Measurements from ENCODE around the gene MRPL42. TPM values are rescaled to one million over a fixed set of nuclear protein-coding genes. Genes with fewer than 3 reads are reported as not detected.

Gene MRPL42
- total RNA-seq, 2 donors from 2014 or later, result 39.8 to 64.9 TPM

DNA sequence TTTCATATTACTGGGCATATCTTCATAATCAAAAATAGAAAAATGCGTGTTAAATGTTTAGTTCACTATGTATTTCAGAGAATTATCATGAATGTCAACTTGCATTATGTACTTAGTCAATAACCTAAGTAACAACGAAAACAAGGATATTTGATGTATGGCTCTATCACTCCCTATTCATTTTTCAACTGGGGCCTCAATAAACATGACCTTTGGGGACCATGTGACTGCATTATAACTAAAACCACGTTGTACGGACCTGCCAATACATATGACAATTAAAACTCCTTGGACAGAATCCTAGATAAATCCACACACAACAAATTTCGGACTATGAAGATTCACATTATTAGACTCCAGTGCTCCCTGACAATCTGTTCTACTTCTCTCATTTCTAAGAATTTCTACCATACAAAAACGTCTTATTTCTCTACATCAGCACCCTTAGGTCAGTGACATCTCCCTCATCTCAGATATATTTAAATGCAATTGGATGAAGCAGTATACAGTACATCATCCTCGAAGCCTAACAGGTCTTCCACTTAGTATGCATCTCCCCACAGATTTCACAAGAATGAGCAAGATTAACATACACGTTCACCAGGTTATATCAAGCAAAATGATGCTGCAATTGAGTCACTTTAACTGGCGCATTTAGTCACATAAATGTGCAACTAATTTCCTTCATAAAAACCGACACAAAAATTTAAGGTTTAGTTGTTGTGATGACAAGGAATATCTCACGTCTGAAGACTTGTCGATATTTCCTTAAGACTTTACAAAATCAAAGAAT lies 27.1 kb upstream of the MRPL42 start:
- 25% methylated on average over 12 of the region's 12 CpGs for WGBS
- Histone ChIP-seq H3K27me3 (replicated peaks; ENCODE audit: insufficient read depth) (no peaks in the 10 kb centered on the region), H3K27ac (no peak overlapping the region), H3K9me3 (no peaks in the 10 kb centered on the region), H3K36me3 (no peaks in the 10 kb centered on the region), H3K4me3 (peak overlapping the region; percentile 99 to 100), H3K4me1 (replicated peaks) (peaks cover 6% of the 10 kb centered on the region)
- DNase-seq (ENCODE audit: low spot score), result no peak
- intact Hi-C loops (cut with DNase I), result no loop called here
- TF ChIP-seq POLR2A (IDR thresholded peaks at IDR 0.05), result no peak
- no peak for TF ChIP-seq POLR2AphosphoS5 (IDR thresholded peaks at IDR 0.05)
- TF ChIP-seq, protein P1, sequence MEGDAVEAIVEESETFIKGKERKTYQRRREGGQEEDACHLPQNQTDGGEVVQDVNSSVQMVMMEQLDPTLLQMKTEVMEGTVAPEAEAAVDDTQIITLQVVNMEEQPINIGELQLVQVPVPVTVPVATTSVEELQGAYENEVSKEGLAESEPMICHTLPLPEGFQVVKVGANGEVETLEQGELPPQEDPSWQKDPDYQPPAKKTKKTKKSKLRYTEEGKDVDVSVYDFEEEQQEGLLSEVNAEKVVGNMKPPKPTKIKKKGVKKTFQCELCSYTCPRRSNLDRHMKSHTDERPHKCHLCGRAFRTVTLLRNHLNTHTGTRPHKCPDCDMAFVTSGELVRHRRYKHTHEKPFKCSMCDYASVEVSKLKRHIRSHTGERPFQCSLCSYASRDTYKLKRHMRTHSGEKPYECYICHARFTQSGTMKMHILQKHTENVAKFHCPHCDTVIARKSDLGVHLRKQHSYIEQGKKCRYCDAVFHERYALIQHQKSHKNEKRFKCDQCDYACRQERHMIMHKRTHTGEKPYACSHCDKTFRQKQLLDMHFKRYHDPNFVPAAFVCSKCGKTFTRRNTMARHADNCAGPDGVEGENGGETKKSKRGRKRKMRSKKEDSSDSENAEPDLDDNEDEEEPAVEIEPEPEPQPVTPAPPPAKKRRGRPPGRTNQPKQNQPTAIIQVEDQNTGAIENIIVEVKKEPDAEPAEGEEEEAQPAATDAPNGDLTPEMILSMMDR (IDR thresholded peaks at IDR 0.05), result no peak

DNA sequence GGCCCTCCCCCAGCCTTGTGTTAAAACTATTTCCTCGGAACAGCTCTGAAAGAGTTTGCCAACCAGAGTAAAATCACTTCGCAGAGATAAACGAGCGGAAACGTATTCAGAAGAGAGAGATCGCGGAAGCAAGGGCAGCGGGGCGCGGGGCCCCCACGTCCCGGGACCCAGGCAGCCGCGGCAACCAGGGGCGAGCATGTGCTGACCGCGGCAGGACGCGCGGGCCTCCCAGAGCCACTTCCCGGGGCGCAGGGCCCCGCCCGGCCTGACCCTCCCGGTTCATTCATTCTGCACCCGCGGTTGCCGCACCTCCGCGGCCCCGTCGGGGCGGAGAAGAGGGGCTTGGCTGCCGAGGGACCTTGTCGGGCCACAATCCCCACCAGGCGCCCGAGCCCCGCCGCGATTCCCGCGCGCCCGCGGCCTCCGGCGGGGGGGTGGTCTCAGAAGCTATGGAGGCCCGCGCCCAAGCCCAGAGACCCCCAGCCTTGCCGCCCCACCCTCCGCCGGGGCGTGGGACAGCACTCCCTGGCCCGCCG lies 26.2 kb upstream of the MRPL42 start:
- DNase-seq (ENCODE audit: low spot score), result peak; percentile 5
- intact Hi-C loops (cut with DNase I), result no loop called here
- TF ChIP-seq POLR2A (IDR thresholded peaks at IDR 0.05) (no peak), POLR2AphosphoS5 (IDR thresholded peaks at IDR 0.05) (no peak)
- TF ChIP-seq, protein P1 (IDR thresholded peaks at IDR 0.05), result no peak

DNA sequence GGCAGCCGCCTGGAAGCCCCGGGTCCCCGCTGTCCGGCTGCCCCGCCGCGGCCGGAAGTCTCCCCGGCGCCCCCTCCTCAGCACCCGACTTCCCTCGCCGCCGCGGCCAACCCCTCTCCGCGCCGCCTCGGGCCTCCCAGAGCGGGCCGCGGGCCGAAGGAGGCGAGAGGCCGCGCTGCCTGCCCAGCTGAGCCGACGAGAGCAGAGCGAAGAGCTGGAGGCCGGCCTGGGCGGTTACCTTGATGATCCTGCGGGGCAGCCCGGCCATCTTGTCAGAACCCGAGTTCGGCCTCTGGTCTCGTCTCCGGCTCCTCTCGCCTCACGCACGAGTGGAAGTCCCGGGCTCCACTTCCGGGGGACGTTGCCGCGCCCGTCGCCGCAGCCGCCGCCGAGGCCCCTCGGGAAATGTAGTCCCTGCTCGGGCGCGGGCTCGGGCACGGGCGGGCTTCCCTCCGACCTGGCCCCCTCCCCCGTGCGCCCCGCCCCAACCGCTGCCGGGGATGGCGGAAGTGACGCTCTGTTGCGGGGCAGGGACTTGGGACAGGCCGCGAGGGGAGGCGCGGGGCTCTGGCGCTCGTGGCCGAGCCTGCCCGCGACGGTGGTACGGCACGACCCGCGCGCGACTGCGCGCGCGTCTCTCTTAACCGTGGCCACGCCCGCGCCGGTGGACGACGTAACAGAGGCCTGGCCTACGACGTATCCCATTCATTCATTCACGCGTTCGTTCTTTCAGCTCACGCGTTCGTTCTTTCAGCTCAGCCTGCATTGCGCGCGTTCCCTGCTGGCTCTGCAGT lies 25.5 kb upstream of the MRPL42 start, which contains the start of gene UBE2N:
Gene UBE2N, minus strand, starts transcription at position 331 of the 794 bp plus-strand sequence. Its CDS starts 63 bp downstream, at position 268.
- peak; percentile 96 for DNase-seq (ENCODE audit: low spot score)
- Histone ChIP-seq H3K36me3 (no peaks in the 10 kb centered on the region), H3K27ac (peak within 1 kb of the TSS; percentile 91), H3K4me1 (replicated peaks) (peaks cover 6% of the 10 kb centered on the region), H3K27me3 (replicated peaks; ENCODE audit: insufficient read depth) (no peaks in the 10 kb centered on the region), H3K4me3 (peak within 1 kb of the TSS; percentile 99 to 100), H3K9me3 (no peaks in the 10 kb centered on the region)
- intact Hi-C loops (cut with DNase I), result no loop called here
- under 1% methylated on average over 82 of the region's 105 CpGs for WGBS
- TF ChIP-seq POLR2A (IDR thresholded peaks at IDR 0.05) (peak; percentile 52), POLR2AphosphoS5 (IDR thresholded peaks at IDR 0.05) (peak; percentile 85)
- TF ChIP-seq, protein P1 (IDR thresholded peaks at IDR 0.05), result no peak

More for the DNA sequence above, 26.2 kb upstream of the MRPL42 start:
- Histone ChIP-seq H3K4me1 (replicated peaks) (peaks cover 6% of the 10 kb centered on the region), H3K27ac (peak overlapping the region; percentile 91), H3K9me3 (no peaks in the 10 kb centered on the region), H3K36me3 (no peaks in the 10 kb centered on the region), H3K4me3 (peak overlapping the region; percentile 99 to 100), H3K27me3 (replicated peaks; ENCODE audit: insufficient read depth) (no peaks in the 10 kb centered on the region)
- whole genome bisulfite sequencing, result under 1% methylated on average over 21 of the region's 55 CpGs

DNA sequence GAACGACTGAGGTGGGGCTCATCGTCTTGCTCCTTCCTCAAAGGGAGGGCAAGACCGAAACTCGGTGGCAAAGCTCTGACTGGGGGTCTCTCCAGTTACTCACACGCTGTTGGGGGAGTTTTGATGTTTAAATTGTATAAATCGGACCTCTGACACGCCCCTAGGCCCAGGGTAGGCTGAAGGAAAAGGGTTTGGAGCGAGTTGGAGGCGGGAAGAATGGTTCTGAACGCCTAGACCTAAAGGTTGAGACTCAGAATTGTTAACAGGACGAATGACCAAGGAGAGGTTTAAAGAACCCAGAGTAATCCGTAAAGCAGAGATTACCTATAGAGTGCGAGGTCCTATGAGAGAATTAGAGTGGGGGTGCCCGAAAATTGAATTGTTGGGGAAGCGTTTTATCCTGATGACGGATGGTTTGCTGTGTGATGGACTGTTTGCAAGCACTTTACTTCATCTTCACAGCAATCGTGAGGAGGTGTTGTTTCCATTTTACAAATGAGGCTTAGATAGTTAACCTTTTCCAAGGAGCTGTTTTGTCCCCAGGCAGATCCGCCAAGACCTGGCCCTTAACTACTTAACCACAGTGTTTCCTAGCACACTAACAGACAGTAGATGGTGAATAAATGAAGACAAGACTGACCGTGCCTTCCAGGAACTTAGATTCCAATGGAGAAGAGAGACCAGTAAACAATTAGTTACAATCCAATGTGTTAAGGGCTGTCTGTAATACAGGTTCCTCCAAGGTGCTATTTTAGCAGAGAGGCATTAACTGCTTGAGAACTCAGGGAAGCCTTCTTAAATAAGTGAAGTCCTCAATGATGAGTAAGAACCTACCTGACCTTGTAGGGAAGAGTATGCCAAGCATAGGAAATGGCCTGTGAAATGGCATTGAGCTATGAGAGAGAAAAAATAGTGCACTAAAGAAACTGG lies 24.6 kb upstream of the MRPL42 start:
- Histone ChIP-seq H3K4me3 (peak overlapping the region; percentile 99 to 100), H3K27ac (peak overlapping the region; percentile 91), H3K4me1 (replicated peaks) (peaks cover 6% of the 10 kb centered on the region), H3K27me3 (replicated peaks; ENCODE audit: insufficient read depth) (no peaks in the 10 kb centered on the region), H3K9me3 (no peaks in the 10 kb centered on the region), H3K36me3 (no peaks in the 10 kb centered on the region)
- 3% methylated on average over 19 of the region's 19 CpGs for WGBS
- intact Hi-C loops (cut with DNase I), result no loop called here
- no peak for TF ChIP-seq POLR2A (IDR thresholded peaks at IDR 0.05)
- TF ChIP-seq POLR2AphosphoS5 (IDR thresholded peaks at IDR 0.05), result no peak
- no peak for DNase-seq (ENCODE audit: low spot score)

All from prostate gland (tissue), 2 donors.